ENCODE results near the gene MROH2A.

Gene MROH2A

GRCh38 chr2:233821709-233822100 lies 43.6 kb downstream of the MROH2A start:
- DNase-seq, result no peak

DNA sequence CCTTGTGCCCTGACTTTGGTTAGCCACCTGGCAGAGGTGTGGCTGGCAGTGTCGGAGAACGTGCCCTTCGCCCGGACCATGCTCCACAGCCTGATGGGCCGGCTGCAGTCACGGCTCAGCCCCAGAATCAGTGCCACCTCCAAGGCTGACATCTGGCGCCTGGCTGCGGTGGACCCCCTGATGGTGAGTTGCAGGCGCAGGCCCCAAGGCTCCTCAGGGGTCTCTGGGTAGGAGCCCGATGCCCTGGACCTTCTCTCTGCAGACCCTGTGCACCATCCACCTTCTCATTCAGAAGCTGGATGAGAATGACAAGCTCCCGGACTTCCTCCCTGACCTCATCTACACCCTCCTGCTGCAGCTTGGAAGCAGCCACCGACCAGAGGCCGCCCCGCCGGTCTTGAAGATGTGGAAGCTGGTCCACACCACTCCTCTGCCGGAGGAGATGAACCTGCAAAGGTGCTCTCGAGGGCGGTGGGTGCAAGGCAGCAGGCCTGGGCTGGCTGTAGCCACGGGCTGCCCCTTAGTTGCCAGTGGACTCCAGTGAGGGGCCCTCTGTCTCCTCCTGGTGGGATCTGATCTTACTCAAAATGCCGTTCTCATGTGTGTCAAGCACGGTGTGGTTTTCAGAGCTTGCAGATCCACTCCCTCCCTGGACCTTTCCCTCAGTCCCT lies 44.1 kb downstream of the MROH2A start:
- DNase-seq, result no peak

DNA sequence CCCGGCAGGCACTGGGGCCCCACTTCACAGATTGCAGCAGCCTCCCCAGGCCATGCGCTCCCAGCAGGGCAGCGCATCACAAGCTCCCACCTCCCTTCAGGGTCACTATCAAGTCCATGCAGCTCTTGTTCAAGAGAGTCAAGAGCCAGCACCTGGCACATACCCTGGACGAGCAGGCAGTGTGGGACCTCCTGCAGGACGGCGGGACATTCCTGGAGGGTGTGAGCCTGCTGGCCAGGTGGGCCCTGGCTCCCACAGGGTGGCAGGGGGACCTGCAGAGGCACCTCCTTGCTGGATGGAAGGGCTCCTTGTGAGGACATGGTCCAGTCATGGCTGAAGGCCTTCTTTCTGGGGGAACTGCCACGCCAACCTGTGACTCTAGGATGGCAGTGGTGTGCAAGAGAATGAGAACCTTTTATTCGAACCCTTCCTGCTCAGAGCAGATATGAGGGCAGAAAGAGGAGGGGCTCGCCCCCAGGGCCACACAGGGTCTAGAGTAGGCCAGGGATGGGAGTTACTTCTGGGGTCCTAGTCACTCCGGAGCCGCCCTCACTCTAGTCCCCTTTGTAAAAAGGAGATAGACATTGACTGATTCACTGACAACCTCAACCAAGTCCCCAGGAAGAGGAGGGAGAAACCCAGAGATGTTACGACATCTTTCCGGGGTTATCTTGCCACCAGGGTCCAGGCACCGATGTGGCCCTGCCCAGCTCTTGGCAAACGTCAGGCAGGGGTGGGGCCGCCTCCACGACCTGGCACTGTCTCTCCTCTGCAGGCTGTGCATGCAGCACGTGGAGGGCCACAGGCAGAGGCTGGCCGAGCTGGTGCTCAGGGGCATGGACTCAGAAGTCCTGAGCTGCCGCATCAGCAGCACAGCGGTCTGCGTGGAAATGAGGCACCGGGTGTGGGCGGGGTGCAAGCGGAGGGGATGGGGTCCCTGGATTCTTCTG lies 44.9 kb downstream of the MROH2A start:
- DNase-seq, result no peak

- DNase-seq, result no peak
Observed at GRCh38 chr2:233823731-233824121, 45.6 kb downstream of the MROH2A start.

- no peak for DNase-seq
Observed at GRCh38 chr2:233824373-233824772, 46.2 kb downstream of the MROH2A start.

- DNase-seq, result no peak
Observed at GRCh38 chr2:233828546-233829192, 50.5 kb downstream of the MROH2A start.

GRCh38 chr2:233829193-233830110 lies 51.3 kb downstream of the MROH2A start:
- DNase-seq, result no peak

DNA sequence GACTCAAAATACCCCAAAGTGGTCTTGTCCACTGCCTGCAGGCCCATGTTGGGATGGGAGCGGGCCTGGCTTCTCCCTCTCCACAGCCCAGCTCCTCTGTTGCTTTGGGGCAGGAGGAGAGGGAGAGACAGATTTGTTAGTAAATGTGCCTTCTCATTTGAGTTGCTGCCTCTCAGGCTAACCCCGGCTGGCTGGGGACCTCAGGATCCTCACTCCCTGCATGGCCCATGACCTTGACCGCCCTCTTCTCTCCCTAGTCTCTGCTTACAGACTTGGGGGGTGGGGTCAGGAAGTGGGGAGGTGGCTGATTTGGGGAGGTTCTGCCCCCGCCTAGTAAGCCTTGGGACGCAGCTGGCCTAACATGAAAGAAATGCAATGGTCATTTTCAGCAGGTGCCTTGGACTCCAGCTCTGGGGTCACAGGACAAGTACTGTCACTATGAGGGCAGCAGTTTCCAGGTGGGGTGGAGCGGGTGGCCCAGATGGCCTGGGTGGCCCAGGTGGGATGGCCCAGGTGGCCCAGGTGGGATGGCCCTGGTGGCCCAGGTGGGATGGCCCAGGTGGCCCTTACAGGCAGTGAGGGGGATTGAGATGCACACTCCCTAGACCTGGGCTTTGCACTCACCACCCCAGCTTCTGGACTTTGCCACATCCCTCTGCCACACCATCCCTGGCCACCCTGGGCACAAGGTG lies 52.1 kb downstream of the MROH2A start:
- DNase-seq, result no peak

GRCh38 chr2:233831011-233831721 lies 53.0 kb downstream of the MROH2A start:
- no peak for DNase-seq

DNA sequence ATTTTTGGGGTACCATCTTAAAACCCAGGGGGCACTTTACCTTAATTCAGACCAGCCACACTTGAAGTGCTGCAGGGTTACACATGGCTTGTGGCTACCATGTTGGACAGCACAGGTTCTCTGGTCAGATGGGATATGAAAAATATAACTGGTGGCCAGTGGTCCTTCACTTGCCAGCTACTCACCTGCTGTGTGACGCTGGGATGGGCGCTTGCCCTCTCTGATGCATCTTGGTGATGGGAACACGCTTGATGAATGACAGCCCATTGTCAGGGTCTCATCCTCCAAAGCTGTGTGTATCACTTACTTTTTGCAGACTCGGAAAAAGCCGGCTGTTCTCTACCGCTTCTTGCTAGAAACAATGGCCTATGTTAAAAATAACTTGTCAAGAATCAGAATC lies 53.7 kb downstream of the MROH2A start:
- no peak for DNase-seq

- no peak for DNase-seq
Observed at GRCh38 chr2:233832414-233832813, 54.3 kb downstream of the MROH2A start.

DNA sequence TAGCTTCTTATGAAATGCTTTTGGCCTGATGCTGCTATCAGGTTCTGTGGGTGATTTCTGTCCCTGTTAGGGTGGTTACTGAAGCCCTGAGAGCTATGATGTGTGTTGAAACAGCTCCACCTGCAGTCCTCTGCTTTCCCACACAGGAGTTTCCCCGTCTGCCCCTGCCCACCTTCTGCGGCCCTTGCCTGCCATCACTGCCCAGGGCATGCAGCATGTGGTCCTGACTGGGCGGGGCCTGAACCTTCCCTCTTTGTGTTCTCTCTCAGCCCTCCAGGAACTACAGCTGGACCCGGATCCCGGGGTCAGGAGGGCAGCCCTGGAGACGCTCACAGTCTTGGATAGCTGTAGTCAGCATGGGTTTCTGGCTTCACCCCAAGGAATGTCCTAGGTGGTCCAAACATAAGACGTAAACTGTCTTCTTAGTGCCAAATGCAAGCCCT lies 54.8 kb downstream of the MROH2A start:
- no peak for DNase-seq

DNA sequence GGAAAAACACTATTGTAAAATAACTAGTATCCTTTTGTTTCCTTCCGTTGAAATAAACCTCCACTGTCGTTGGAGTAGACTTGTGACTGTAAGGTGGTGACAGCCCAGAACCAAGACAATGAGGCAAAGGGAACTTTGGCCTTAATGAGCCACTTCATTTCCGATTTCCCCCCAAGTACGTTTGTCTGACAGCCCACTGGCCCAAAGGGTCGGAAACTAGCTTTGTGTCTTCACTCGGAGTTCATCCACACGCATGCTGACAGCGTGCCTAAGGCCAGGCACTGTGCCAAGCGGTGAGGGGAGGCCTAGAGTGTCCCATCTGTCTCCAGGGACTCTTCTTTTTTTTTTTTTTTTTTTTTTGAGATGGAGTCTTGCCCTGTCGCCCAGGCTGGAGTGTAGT lies 55.2 kb downstream of the MROH2A start:
- DNase-seq, result no peak

- no peak for DNase-seq
Observed at GRCh38 chr2:233835230-233836186, 57.4 kb downstream of the MROH2A start.

DNA sequence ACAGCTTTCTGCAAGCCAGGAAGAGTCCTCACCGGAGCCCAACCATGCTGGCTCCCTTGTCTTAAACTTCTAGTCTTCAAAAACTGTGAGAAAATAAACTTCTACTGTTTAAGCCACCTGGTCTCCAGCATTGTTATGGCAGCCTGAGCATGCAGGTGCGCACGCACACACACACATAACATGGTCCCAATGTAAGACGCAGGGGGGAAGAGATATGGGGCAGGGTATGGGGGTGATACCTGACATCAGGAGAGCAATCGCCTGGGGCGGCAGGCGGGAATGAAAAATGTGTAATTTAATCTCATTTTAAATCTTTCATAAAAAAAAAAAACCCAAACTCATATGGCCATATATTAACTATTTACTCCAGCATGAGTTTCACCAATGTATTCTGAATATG lies 58.2 kb downstream of the MROH2A start:
- DNase-seq, result no peak

GRCh38 chr2:233837694-233838229 lies 59.6 kb downstream of the MROH2A start:
- no peak for DNase-seq

- DNase-seq, result no peak
Observed at GRCh38 chr2:233838251-233838650, 60.1 kb downstream of the MROH2A start.

GRCh38 chr2:233838726-233839446 lies 60.8 kb downstream of the MROH2A start:
- DNase-seq, result no peak

DNA sequence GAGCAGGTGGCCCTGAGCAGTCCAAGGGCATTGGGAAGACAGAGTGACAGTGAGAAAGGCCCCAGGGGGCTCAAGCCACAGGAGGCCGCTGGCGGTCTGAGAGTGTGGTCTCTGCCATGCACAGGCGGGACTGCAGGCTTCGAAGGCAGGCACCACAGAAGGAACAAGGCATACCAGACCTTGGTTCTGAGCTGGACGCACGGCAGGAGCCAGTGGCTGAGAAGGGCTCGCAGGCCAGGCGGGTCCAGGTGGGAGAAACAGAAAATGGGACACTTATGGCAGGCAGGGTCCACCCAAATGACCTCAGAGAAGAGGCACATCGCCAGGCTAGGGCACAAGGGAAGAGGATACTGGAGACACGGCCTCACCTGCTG lies 61.3 kb downstream of the MROH2A start:
- no peak for DNase-seq
